HG02970 (cell line): Measurements from ENCODE around the gene TEX48.

Experiments
- ATAC-seq: cut with Tn5 transposase; IDR thresholded peaks from one replicate; pipeline ENCODE4 v1.9.1; 2021; ENCODE audit warnings: mild to moderate bottlenecking, moderate library complexity, moderate number of reproducible peaks; ENCODE audit not compliant: unreplicated experiment, low FRiP score

TEX48 gene

GRCh38 chr9:114669961-114670360 is 12.0 kb downstream of the TEX48 start:
- no peak for ATAC-seq

- ATAC-seq, result no peak
Measured at GRCh38 chr9:114668146-114668545, 13.8 kb downstream of the TEX48 start.

GRCh38 chr9:114666851-114667250 is 15.1 kb downstream of the TEX48 start:
- no peak for ATAC-seq

GRCh38 chr9:114666401-114666800 is 15.6 kb downstream of the TEX48 start:
- ATAC-seq, result no peak

GRCh38 chr9:114664181-114664580 is 17.8 kb downstream of the TEX48 start:
- no peak for ATAC-seq

GRCh38 chr9:114662081-114662989 is 19.7 kb downstream of the TEX48 start:
- ATAC-seq, result no peak

GRCh38 chr9:114657705-114658104 is 24.3 kb downstream of the TEX48 start, which contains the start of gene TEX53:
TEX53 (minus strand) TSS chr9:114657805; CDS start chr9:114657774, 31 bp downstream.
- ATAC-seq, result no peak

GRCh38 chr9:114656301-114656700 is 25.7 kb downstream of the TEX48 start:
- ATAC-seq, result no peak

- no peak for ATAC-seq
Measured at GRCh38 chr9:114655689-114656088, 26.3 kb downstream of the TEX48 start.

GRCh38 chr9:114653556-114654159 is 28.3 kb downstream of the TEX48 start:
- no peak for ATAC-seq

- ATAC-seq, result no peak
Measured at GRCh38 chr9:114652776-114653555, 29.0 kb downstream of the TEX48 start.

GRCh38 chr9:114643896-114644295 is 38.1 kb downstream of the TEX48 start:
- no peak for ATAC-seq

- no peak for ATAC-seq
Measured at GRCh38 chr9:114643001-114643400, 39.0 kb downstream of the TEX48 start.

GRCh38 chr9:114641967-114642366 is 40.0 kb downstream of the TEX48 start:
- ATAC-seq, result no peak

- ATAC-seq, result no peak
Measured at GRCh38 chr9:114638404-114638803, 43.6 kb downstream of the TEX48 start.

- ATAC-seq, result no peak
Measured at GRCh38 chr9:114634387-114634786, 47.6 kb downstream of the TEX48 start.

- no peak for ATAC-seq
Measured at GRCh38 chr9:114633438-114634089, 48.4 kb downstream of the TEX48 start.

GRCh38 chr9:114631166-114631565 is 50.8 kb downstream of the TEX48 start:
- ATAC-seq, result no peak

GRCh38 chr9:114629563-114630090 is 52.4 kb downstream of the TEX48 start:
- ATAC-seq, result no peak

- no peak for ATAC-seq
Measured at GRCh38 chr9:114627553-114627952, 54.4 kb downstream of the TEX48 start.
